ENCODE data around the gene DLEC1.
A peak's percentile ranks its signal among the peaks of the same experiment; 100 is the strongest.

Gene DLEC1

DNA sequence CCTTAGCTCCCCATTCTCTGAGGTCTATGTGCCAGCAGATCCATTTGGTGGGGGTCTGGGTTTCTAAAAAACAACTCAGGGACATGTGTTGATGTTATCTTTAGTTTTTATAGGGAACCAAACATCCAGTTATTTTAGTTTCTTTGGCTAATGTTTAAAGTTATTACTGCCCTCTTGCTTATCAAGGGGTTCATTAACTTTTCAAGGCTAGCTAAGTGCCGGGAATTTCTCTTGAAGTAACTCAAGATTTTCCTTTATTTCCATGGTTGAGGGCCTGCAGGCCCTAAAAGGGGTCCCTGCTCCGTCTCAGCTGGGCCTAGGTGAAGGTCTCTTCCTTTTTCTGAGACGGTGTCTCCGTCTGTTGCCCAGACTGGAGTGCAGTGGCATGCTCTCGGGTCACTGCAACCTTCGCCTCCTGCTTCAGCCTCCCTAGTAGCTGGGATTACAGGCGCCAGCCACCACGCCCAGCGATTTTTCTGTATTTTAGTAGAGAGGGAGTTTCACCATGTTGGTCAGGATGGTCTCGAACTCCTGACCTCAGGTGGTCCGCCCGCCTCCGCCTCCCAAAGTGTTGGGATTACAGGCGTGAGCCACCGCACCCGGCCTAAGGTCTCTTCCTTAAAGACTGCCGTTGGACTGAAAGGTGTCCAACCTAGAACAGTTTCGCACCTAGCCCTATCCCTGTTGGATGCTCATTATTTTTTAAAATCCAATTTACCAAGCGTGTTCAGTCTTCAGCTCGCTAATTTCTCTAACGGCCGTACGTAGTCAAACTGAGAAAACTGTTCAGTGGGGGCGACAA lies 125.0 kb downstream of the DLEC1 start:
- H3K27ac Mint-ChIP-seq, result peak overlapping the region; percentile 99 to 100
- H3K27me3 Mint-ChIP-seq, result no peaks in the 10 kb centered on the region
- H3K4me1 Mint-ChIP-seq (ENCODE audit: low read depth in 2 of 2), result peaks cover 26 to 39% of the 10 kb centered on the region in 2 donors
- DNase-seq (no peak), ATAC-seq (replicated peaks) (no peak)
- H3K4me3 Mint-ChIP-seq, result peak overlapping the region; percentile 87 to 96
- H3K36me3 Mint-ChIP-seq (ENCODE audit: insufficient read depth), result peaks cover 23% of the 10 kb centered on the region
- H3K9me3 Mint-ChIP-seq, result no peaks in the 10 kb centered on the region

DNA sequence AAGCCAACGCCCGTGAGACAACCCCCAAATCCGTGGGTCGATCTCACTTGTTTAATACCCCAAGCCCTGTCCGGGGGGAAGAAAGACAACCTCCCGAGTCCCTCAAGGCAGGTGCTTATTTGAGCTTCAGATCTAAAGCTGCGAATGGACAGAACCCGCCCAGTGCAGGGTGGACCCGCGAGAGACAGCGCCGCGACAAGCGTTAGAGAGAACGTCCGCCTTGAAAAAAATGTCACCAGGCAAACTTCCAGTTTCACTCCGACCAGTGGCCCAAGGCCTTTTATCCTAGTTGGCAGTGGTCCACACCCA lies 125.6 kb downstream of the DLEC1 start:
- Mint-ChIP-seq H3K27me3 (no peaks in the 10 kb centered on the region), H3K9me3 (no peaks in the 10 kb centered on the region), H3K4me1 (ENCODE audit: low read depth in 2 of 2) (peaks cover 31 to 43% of the 10 kb centered on the region in 2 donors), H3K4me3 (peak overlapping the region; percentile 87 to 96), H3K36me3 (ENCODE audit: insufficient read depth) (peaks cover 23% of the 10 kb centered on the region), H3K27ac (peak overlapping the region; percentile 99 to 100)
- ATAC-seq (replicated peaks), result peak; percentile 14
- DNase-seq, result no peak

DNA sequence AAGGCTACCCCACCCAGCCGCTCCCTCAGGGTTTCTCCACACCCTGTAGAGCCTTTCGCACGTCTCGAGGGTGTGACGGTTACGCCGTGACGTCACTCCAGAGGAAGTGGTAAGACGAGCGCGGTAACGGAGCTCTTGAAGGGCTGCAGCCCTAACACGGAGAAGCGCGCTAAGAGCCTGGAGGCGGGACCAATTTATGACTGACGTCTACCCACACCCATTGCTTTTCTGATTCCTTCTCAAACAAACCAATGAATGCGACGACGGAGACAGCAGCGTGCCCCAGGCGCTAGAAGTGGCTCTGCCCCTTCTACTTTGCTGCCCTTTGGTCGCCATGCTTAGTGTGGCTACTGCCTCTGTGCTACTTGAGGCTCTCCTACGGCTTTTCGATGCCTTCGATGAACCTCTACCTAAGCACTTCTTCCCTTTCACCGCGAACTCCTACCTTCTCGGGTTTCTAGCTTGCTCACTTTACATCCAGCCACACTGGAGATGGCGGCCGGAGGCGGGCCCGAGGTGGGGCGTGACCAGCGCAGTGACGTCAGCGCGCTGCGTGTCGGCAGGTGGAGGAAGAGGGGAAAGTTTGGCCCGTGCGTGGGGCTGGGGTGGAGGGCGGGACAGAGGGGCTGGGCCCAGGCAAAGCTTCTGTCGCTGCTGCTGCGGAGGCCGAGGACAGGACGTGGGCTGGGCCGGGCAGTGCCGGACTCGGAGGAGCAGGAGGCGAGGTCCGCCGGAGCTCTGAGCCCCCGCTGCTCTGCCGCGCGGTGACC lies 126.1 kb downstream of the DLEC1 start, which contains the start of gene OXSR1:
Gene OXSR1, plus strand, starts transcription at position 586 of the 770 bp plus-strand sequence. CDS start 340 bp downstream, outside the sequence.
- ATAC-seq (replicated peaks), result peak; percentile 87
- Mint-ChIP-seq H3K4me1 (ENCODE audit: low read depth in 2 of 2) (peaks cover 32 to 44% of the 10 kb centered on the region in 2 donors), H3K4me3 (peak within 1 kb of the TSS; percentile 87 to 96), H3K9me3 (no peaks in the 10 kb centered on the region), H3K27me3 (no peaks in the 10 kb centered on the region), H3K36me3 (ENCODE audit: insufficient read depth) (peaks cover 23% of the 10 kb centered on the region), H3K27ac (peak within 1 kb of the TSS; percentile 99 to 100)
- peak; percentile 96 to 98 (median 97) for DNase-seq

DNA sequence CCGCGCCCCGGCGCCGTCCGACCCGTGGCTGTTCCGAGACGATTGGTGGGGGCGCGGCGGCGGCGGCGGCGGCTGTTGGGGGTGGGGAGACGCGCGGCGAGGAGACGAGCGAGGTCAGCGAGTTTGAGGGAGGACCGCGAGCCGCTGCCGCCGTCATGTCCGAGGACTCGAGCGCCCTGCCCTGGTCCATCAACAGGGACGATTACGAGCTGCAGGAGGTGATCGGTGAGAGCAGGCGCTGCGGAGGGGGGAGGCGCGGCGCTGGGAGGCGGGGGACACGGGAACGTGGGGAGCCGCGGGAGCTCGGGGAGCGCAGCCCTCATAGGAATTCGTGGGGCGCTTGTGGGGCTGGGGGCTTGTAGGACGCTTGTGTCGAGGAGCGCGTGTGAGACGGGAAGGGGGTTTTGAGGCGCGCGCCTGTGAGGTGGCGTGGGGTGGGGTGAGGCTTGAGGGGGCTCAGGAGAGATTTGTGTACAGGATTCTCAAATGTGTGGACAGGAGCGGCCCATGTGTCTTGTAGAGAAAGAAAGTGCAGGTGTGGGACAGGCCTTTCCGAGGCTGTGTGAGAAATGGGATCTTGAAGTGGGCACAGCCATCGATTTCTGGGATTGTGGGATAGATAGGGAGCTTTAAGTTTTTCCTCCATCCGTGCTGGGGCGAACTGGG lies 126.8 kb downstream of the DLEC1 start:
- ATAC-seq (replicated peaks) (peak; percentile 1), DNase-seq (no peak)
- peaks cover 38 to 46% of the 10 kb centered on the region in 2 donors for H3K4me1 Mint-ChIP-seq (ENCODE audit: low read depth in 2 of 2)
- H3K36me3 Mint-ChIP-seq (ENCODE audit: insufficient read depth), result peaks cover 23% of the 10 kb centered on the region
- H3K27me3 Mint-ChIP-seq, result no peaks in the 10 kb centered on the region
- no peaks in the 10 kb centered on the region for H3K9me3 Mint-ChIP-seq
- H3K27ac Mint-ChIP-seq, result peak overlapping the region; percentile 99 to 100
- peak overlapping the region; percentile 87 to 96 for H3K4me3 Mint-ChIP-seq

DNA sequence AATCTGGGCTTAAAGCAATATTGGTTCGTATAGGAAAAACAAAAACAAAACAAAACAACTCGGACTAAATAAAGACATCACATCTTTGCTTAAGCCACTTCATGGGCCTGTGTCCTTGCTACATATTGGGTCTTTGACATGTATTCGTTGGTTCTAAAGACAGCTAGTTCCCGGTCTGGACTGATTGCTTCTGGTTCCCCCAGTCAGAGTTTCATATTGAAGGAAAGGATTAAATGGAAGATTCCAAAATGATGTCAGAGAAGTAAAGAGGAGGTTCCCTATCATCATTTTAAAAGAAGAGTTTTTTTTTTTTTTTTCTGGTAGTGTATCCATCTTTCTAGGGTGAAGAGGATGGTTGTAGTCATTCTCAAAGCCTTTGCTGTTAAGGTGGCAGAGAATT lies 128.6 kb downstream of the DLEC1 start:
- Mint-ChIP-seq H3K27me3 (no peaks in the 10 kb centered on the region), H3K9me3 (no peaks in the 10 kb centered on the region), H3K4me1 (ENCODE audit: low read depth in 2 of 2) (peaks cover 44 to 55% of the 10 kb centered on the region in 2 donors), H3K4me3 (peak overlapping the region in 1 of 2 donors; percentile 87), H3K27ac (peak overlapping the region; percentile 45 to 57), H3K36me3 (ENCODE audit: insufficient read depth) (peaks cover 23% of the 10 kb centered on the region)
- DNase-seq, result no peak
- ATAC-seq (replicated peaks), result no peak

DNA sequence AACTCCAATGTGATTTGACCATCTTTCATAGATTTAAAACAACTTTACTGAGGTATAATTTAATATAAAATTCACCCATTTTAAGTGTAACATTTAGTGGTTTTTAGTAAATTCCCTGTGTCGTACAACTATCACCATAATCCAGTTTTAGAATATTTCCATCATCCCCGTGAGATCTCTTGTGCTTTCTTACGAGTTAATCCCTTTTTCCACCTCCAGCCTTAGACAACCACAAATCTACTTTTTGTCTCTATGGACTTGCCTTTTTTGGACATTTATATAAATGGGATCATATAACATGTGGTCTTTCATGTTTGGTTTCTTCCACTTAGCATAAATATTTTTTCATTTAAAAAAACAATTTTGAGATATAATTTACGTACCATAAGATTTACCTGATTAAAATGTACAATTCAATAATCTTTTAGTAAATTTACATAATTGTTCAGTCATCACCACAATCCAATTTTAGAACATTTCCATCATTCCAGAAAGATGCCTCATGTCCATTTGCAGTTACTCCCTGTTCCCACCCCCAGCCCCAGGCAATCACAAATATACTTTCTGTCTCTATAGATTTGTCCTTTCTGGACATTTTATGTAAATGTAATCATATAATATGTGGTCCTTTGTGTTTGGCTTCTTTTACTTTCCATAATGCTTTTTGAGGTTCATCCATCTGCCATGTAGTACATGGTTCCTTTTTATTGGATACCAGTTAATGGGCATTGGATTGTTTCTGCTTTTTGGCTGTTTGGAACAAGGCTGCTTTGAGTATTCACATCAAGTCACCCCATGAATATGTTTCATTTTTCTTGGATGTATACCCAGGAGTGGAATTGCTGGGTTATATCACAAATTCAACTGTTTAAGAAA lies 129.4 kb downstream of the DLEC1 start:
- Mint-ChIP-seq H3K4me1 (ENCODE audit: low read depth in 2 of 2) (peaks cover 49 to 57% of the 10 kb centered on the region in 2 donors), H3K27ac (peak overlapping the region; percentile 45 to 57), H3K36me3 (ENCODE audit: insufficient read depth) (peaks cover 23% of the 10 kb centered on the region), H3K9me3 (no peaks in the 10 kb centered on the region), H3K4me3 (peak overlapping the region in 1 of 2 donors; percentile 2), H3K27me3 (no peaks in the 10 kb centered on the region)
- no peak for ATAC-seq (replicated peaks)
- DNase-seq, result no peak

DNA sequence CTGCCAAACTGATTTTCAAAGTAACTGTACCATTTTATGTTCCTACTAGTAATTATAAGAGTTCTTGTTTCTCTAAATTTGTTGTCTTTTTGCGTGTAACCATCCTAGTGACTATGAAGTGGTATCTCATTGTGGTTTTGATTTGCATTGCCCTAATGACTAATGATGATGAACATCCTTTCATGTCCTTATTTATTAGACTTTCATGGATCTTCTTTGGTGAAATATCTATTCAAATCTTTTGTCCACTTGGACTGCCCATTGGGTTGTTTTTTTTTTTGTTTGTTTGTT lies 130.0 kb downstream of the DLEC1 start:
- H3K4me1 Mint-ChIP-seq (ENCODE audit: low read depth in 2 of 2), result peaks cover 55 to 63% of the 10 kb centered on the region in 2 donors
- peak overlapping the region; percentile 45 to 72 for H3K27ac Mint-ChIP-seq
- no peak for DNase-seq
- no peaks in the 10 kb centered on the region for H3K9me3 Mint-ChIP-seq
- no peak for ATAC-seq (replicated peaks)
- H3K4me3 Mint-ChIP-seq, result no peak overlapping the region
- peaks cover 23% of the 10 kb centered on the region for H3K36me3 Mint-ChIP-seq (ENCODE audit: insufficient read depth)
- no peaks in the 10 kb centered on the region for H3K27me3 Mint-ChIP-seq

DNA sequence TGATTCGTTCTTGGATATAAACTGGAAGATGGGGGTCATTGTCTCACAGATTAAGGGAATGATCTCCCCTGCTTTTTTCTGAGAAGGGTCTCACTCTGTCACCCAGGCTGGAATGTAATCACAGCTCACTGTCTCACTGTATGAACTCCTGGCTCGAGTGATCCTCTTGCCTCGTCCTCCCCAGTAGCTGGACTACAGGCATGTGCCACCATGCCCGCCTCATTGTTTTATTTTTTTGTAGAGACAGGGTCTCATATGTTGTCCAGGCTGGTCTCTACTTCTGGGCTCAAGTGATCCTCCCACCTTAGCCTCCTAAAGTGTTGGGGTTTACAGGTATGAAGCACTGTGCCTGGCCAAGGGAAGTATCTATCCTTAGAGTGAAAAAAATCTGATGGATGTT lies 131.7 kb downstream of the DLEC1 start:
- Mint-ChIP-seq H3K27ac (no peak overlapping the region), H3K4me1 (ENCODE audit: low read depth in 2 of 2) (peaks cover 57 to 67% of the 10 kb centered on the region in 2 donors), H3K36me3 (ENCODE audit: insufficient read depth) (peaks cover 9% of the 10 kb centered on the region), H3K27me3 (no peaks in the 10 kb centered on the region), H3K9me3 (no peaks in the 10 kb centered on the region), H3K4me3 (no peak overlapping the region)
- DNase-seq (no peak), ATAC-seq (replicated peaks) (no peak)

DNA sequence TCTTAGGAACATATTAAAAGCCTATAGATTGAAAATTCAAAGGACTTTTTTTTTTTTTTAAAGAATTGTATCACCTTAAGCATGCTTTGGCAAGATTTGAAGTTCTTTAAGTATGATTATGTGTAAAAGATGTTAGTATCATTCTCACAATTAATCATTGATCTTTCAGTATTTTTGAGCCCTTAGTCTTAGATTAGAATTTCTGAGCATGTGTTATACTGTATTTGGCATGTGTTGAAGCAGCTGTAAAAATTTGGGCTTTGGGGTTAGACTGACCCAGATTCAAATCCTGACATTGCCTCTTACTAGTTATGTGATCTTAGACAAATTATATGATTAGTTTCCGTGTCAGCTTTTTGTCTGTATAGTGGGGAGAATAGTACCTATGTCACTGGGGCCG lies 132.6 kb downstream of the DLEC1 start:
- no peak overlapping the region for H3K4me3 Mint-ChIP-seq
- H3K4me1 Mint-ChIP-seq (ENCODE audit: low read depth in 2 of 2), result peaks cover 53 to 60% of the 10 kb centered on the region in 2 donors
- DNase-seq (no peak), ATAC-seq (replicated peaks) (no peak)
- peaks cover 5% of the 10 kb centered on the region for H3K36me3 Mint-ChIP-seq (ENCODE audit: insufficient read depth)
- peak overlapping the region; percentile 30 to 36 for H3K27ac Mint-ChIP-seq
- no peaks in the 10 kb centered on the region for H3K27me3 Mint-ChIP-seq
- H3K9me3 Mint-ChIP-seq, result no peaks in the 10 kb centered on the region
